Ishikawa (cell line): ENCODE data around the gene CSNK1E.

ENCODE experiments used
- EGR1 ChIP-seq: IDR thresholded peaks from 2 replicates; pipeline ENCODE4 v1.6.1; 2012
- EP300 ChIP-seq: IDR thresholded peaks from 2 replicates; pipeline ENCODE4 v1.6.1; 2012; ENCODE audit warnings: borderline replicate concordance
- TAF1 ChIP-seq: IDR thresholded peaks from 2 replicates; pipeline ENCODE4 v1.6.1; 2012; ENCODE audit warnings: low read depth, mild to moderate bottlenecking
- TEAD4 ChIP-seq: IDR thresholded peaks from 2 replicates; pipeline ENCODE4 v1.6.1; 2012
- YY1 ChIP-seq: IDR thresholded peaks from 2 replicates; pipeline ENCODE4 v1.6.1; 2012; ENCODE audit warnings: low read depth
- ZBTB7A ChIP-seq: IDR thresholded peaks from 2 replicates; pipeline ENCODE4 v1.6.1; 2012; ENCODE audit warnings: low read depth
- TF ChIP-seq, protein P1 (sequence below): IDR thresholded peaks from 2 replicates; pipeline ENCODE4 v1.6.1; 2012

- TF ChIP-seq, protein P1, sequence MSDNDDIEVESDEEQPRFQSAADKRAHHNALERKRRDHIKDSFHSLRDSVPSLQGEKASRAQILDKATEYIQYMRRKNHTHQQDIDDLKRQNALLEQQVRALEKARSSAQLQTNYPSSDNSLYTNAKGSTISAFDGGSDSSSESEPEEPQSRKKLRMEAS: no peak
- no peak for TF ChIP-seq EGR1
- TF ChIP-seq TEAD4: no peak
- no peak for TF ChIP-seq EP300
- no peak for TF ChIP-seq YY1
- TF ChIP-seq ZBTB7A: no peak
- TF ChIP-seq TAF1: no peak
Observed at GRCh38 chr22:38255697-38256096, 61.5 kb downstream of the CSNK1E start.
